Measurements from ENCODE around the gene AIDA. TPM values are rescaled to one million over a fixed set of nuclear protein-coding genes. Genes with fewer than 3 reads are reported as not detected.

AIDA gene
- polyA plus RNA-seq, 1 of the 3 experiments (the other 2 are of a cell fraction) = 20.8 TPM

DNA sequence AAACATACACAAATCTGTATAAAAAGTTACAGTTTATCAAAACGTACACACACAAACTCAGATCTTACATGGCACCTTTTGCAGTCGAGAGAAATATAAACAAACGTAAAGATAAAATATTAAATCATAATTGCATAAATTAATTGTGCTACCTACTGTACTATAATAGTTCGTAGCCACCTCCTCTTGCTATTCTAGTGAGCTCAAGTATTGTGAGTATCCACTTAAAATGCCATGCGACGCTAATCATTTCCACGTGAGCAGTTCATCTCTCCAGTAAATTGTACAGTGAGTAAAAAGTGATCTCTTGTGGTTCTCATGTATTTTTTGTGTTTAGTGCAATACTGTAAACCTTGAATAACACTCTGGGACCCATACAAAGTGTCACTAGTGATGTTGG, 88.1 kb downstream of the AIDA start:
- Histone ChIP-seq H3K4me1 (ENCODE audit: control insufficient read depth in 1 of 2, insufficient read depth in 2 of 2, low read depth in 1 of 2, low read length in 1 of 2) (peaks cover 4% of the 10 kb centered on the region in 2 experiments; a peak in 2 of 4 replicates), H3K9me2 (no peaks in the 10 kb centered on the region), H3K9me3 (no peaks in the 10 kb centered on the region), H3K4me2 (no peak overlapping the region), H3K79me2 (ENCODE audit: insufficient read depth) (peaks cover 22% of the 10 kb centered on the region), H3F3A (replicated peaks; ENCODE audit: insufficient read depth) (no peaks in the 10 kb centered on the region), H3K36me3 (replicated peaks in 1 of 2; ENCODE audit: control insufficient read depth in 1 of 2, insufficient read depth in 2 of 2, low read length in 1 of 2) (peaks cover 45 to 70% of the 10 kb centered on the region in 2 experiments), H3K4me3 (ENCODE audit: low read depth in 2 of 2, low read length in 1 of 2) (no peak overlapping the region), H3K27me3 (ENCODE audit: insufficient read depth) (no peaks in the 10 kb centered on the region), H3K9ac (no peak overlapping the region), H4K20me1 (ENCODE audit: insufficient read depth) (no peaks in the 10 kb centered on the region), H3K27ac (ENCODE audit: low read depth in 2 of 2, low read length in 1 of 2) (no peak overlapping the region), H2AFZ (ENCODE audit: low read depth) (no peak overlapping the region)
- TF ChIP-seq GABPA (IDR thresholded peaks at IDR 0.05; ENCODE audit: low read depth) (no peak), JUND (IDR thresholded peaks at IDR 0.05) (no peak), POLR2AphosphoS5 (IDR thresholded peaks at IDR 0.05; ENCODE audit: low read depth, low read length) (no peak), SIN3A (IDR thresholded peaks at IDR 0.05; ENCODE audit: borderline replicate concordance, low read depth, low read length) (no peak), YY1 (IDR thresholded peaks at IDR 0.05; ENCODE audit: low read depth) (no peak), RAD21 (IDR thresholded peaks at IDR 0.05; ENCODE audit: low read length) (no peak), TEAD4 (IDR thresholded peaks at IDR 0.05; ENCODE audit: borderline replicate concordance, insufficient read depth) (no peak), FOSL2 (IDR thresholded peaks at IDR 0.05; ENCODE audit: borderline replicate concordance, low read depth) (no peak), NFIC (IDR thresholded peaks at IDR 0.05; ENCODE audit: borderline replicate concordance) (no peak), FOXM1 (IDR thresholded peaks at IDR 0.05; ENCODE audit: low read depth) (no peak), RCOR1 (IDR thresholded peaks at IDR 0.05; ENCODE audit: low read length) (no peak), ZBTB33 (IDR thresholded peaks at IDR 0.05; ENCODE audit: borderline replicate concordance, low read depth) (no peak), FOXJ3 (CRISPR knock-in tag; IDR thresholded peaks at IDR 0.05) (no peak), TCF12 (IDR thresholded peaks at IDR 0.05) (no peak)
- TF ChIP-seq, protein P1, sequence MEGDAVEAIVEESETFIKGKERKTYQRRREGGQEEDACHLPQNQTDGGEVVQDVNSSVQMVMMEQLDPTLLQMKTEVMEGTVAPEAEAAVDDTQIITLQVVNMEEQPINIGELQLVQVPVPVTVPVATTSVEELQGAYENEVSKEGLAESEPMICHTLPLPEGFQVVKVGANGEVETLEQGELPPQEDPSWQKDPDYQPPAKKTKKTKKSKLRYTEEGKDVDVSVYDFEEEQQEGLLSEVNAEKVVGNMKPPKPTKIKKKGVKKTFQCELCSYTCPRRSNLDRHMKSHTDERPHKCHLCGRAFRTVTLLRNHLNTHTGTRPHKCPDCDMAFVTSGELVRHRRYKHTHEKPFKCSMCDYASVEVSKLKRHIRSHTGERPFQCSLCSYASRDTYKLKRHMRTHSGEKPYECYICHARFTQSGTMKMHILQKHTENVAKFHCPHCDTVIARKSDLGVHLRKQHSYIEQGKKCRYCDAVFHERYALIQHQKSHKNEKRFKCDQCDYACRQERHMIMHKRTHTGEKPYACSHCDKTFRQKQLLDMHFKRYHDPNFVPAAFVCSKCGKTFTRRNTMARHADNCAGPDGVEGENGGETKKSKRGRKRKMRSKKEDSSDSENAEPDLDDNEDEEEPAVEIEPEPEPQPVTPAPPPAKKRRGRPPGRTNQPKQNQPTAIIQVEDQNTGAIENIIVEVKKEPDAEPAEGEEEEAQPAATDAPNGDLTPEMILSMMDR (IDR thresholded peaks at IDR 0.05) = no peak
- TF ChIP-seq, protein P2, sequence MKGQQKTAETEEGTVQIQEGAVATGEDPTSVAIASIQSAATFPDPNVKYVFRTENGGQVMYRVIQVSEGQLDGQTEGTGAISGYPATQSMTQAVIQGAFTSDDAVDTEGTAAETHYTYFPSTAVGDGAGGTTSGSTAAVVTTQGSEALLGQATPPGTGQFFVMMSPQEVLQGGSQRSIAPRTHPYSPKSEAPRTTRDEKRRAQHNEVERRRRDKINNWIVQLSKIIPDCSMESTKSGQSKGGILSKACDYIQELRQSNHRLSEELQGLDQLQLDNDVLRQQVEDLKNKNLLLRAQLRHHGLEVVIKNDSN (IDR thresholded peaks at IDR 0.05; ENCODE audit: borderline replicate concordance, low read depth) = no peak
- DNase-seq = no peak
- CTCF ChIA-PET = interaction anchor here (1.5 to 1.6 kb wide), 2 partner anchors 10 to 169 kb away, joined by 4 to 8 read pairs; no protein-coding TSS in a partner anchor
- 92% methylated on average over 7 of the region's 7 CpGs for WGBS (ENCODE audit: low lambda C conversion rate)
- POLR2A ChIA-PET = no interaction called here
